HEK293 (cell line): ENCODE data around the gene STAT5B.

Source experiments
- CTCF ChIA-PET: fragments of 350-600 bp; formaldehyde crosslinking; extraction: SDS; loops from one replicate; lab custom pipeline; 2021; ENCODE audit warnings: antibody characterized with exemption; lab: Yijun Ruan, JAX
- POLR2A ChIA-PET: fragments of 300-600 bp; formaldehyde crosslinking; extraction: SDS; loops from one replicate; lab custom pipeline; 2020; ENCODE audit warnings: antibody characterized with exemption, inconsistent platforms; lab: Yijun Ruan, JAX
- H3K27ac ChIP-seq: fragments of 200-500 bp; sonication (Bioruptor generic); 2 replicates; pipeline ENCODE4 v1.5.1; 2014; ENCODE audit warnings: low read depth, low read length, control low read depth, inconsistent platforms; ENCODE audit errors: extremely low read depth
- H3K36me3 ChIP-seq, 2 experiments: fragments of 200-500 bp in 1 of 2; sonication (Bioruptor generic) in 1 of 2; 1 replicate in 1 of 2; 2 replicates in 1 of 2; pipeline ENCODE4 v1.5.1; 2014 to 2017; ENCODE audit warnings: inconsistent platforms in 2 of 2, low read length in 2 of 2; ENCODE audit not compliant: control insufficient read depth in 2 of 2, insufficient read depth in 1 of 2
- H3K4me1 ChIP-seq: fragments of 200-500 bp; sonication (Bioruptor generic); 2 replicates; pipeline ENCODE4 v1.5.1; 2014; ENCODE audit warnings: mild to moderate bottlenecking, low read length, inconsistent platforms; ENCODE audit not compliant: control insufficient read depth, insufficient read depth
- H3K4me3 ChIP-seq: 2 replicates; pipeline ENCODE4 v1.5.1; 2011; ENCODE audit warnings: low read depth, mild to moderate bottlenecking, control low read depth, low read length, moderate library complexity
- H3K9me3 ChIP-seq: fragments of 200-500 bp; sonication (Bioruptor generic); 2 replicates; pipeline ENCODE4 v1.5.1; 2014; ENCODE audit warnings: low read depth, low read length, inconsistent platforms; ENCODE audit not compliant: control insufficient read depth, insufficient read depth
- INSM2 ChIP-seq: fragments of 450-650 bp; formaldehyde crosslinking; IDR thresholded peaks from 2 replicates; pipeline ENCODE4 v1.5.1; 2016; ENCODE audit warnings: missing biosample characterization, missing genetic modification characterization
- RBAK ChIP-seq: fragments of 450-650 bp; formaldehyde crosslinking; IDR thresholded peaks from 2 replicates; pipeline ENCODE4 v1.5.1; 2016; ENCODE audit warnings: missing biosample characterization, missing genetic modification characterization
- REPIN1 ChIP-seq: fragments of 450-650 bp; formaldehyde crosslinking; IDR thresholded peaks from 2 replicates; pipeline ENCODE4 v1.5.1; 2017; ENCODE audit warnings: missing biosample characterization, missing genetic modification characterization, low read depth
- TSHZ1 ChIP-seq: fragments of 450-650 bp; formaldehyde crosslinking; IDR thresholded peaks from 2 replicates; pipeline ENCODE4 v1.5.1; 2016; ENCODE audit warnings: missing biosample characterization, missing genetic modification characterization, borderline replicate concordance
- ZBTB49 ChIP-seq: fragments of 450-650 bp; formaldehyde crosslinking; IDR thresholded peaks from 2 replicates; pipeline ENCODE4 v1.5.1; 2016; ENCODE audit warnings: missing biosample characterization, missing genetic modification characterization, low read depth
- ZNF140 ChIP-seq: fragments of 450-650 bp; formaldehyde crosslinking; IDR thresholded peaks from 2 replicates; pipeline ENCODE4 v1.5.1; 2016; ENCODE audit warnings: missing biosample characterization, missing genetic modification characterization
- ZNF157 ChIP-seq: fragments of 450-650 bp; formaldehyde crosslinking; IDR thresholded peaks from 2 replicates; pipeline ENCODE4 v1.5.1; 2016; ENCODE audit warnings: missing biosample characterization, missing genetic modification characterization
- ZNF324 ChIP-seq: fragments of 450-650 bp; formaldehyde crosslinking; IDR thresholded peaks from 2 replicates; pipeline ENCODE4 v1.5.1; 2016; ENCODE audit warnings: missing biosample characterization, missing genetic modification characterization
- ZNF404 ChIP-seq: fragments of 450-650 bp; formaldehyde crosslinking; IDR thresholded peaks from 2 replicates; pipeline ENCODE4 v1.5.1; 2017; ENCODE audit warnings: missing biosample characterization, missing genetic modification characterization
- ZNF639 ChIP-seq: fragments of 450-650 bp; formaldehyde crosslinking; IDR thresholded peaks from 2 replicates; pipeline ENCODE4 v1.5.1; 2016; ENCODE audit warnings: missing biosample characterization, missing genetic modification characterization
- ZSCAN4 ChIP-seq: fragments of 450-650 bp; formaldehyde crosslinking; IDR thresholded peaks from 2 replicates; pipeline ENCODE4 v1.5.1; 2017; ENCODE audit warnings: missing biosample characterization, missing genetic modification characterization

The STAT5B gene

GRCh38 chr17:42252597-42253550 lies 23.3 kb downstream of the STAT5B start (continued):
- peak; percentile 75; the same call in 1 of the 2 replicates for TF ChIP-seq TSHZ1
- peak; percentile 76; the same call in 1 of the 2 replicates for TF ChIP-seq ZNF639 (tag by site-specific recombination)

- H3K36me3 ChIP-seq: no peaks in the 10 kb centered on the region; a peak in 1 of 3 replicates
- peaks cover 16% of the 10 kb centered on the region; the same call in 1 of the 2 replicates for H3K4me1 ChIP-seq
- no peak overlapping the region for H3K4me3 ChIP-seq
- CTCF ChIA-PET: interaction anchor here (0.6 to 3.9 kb wide), 10 partner anchors 9 to 31 kb away, joined by 3 to 24 read pairs (median 4); no protein-coding TSS in a partner anchor
- H3K27ac ChIP-seq: no peak overlapping the region
- no peaks in the 10 kb centered on the region for H3K9me3 ChIP-seq
- no peak for TF ChIP-seq ZNF140 (tag by site-specific recombination)
- TF ChIP-seq INSM2: no peak
- TF ChIP-seq RBAK (tag by site-specific recombination): no peak
- no peak for TF ChIP-seq ZNF404 (tag by site-specific recombination)
- TF ChIP-seq ZBTB49 (tag by site-specific recombination): no peak
- TF ChIP-seq ZSCAN4 (tag by site-specific recombination): no peak
- no peak for TF ChIP-seq ZNF157 (tag by site-specific recombination)
- TF ChIP-seq ZNF324: no peak
- TF ChIP-seq REPIN1 (tag by site-specific recombination): no peak
- POLR2A ChIA-PET: interaction anchor here (0.9 to 1.2 kb wide), 3 partner anchors 24 to 131 kb away, joined by 3 to 5 read pairs (median 4); partner anchors contain the start of gene GHDC
These were observed 25.1 kb downstream of the STAT5B start for GRCh38 chr17:42251115-42251514.
